Endothelial cell of umbilical vein (primary cell): ENCODE measurements around the gene EPB41L2. TPM values are rescaled to one million over a fixed set of nuclear protein-coding genes. Genes with fewer than 3 reads are reported as not detected.

ENCODE experiments used
- BruUV-seq: library from RNA; stranded (reverse); fragments of 400-500 nt; replicated peaks from 2 replicates; lab custom pipeline; 2021; lab: Mats Ljungman, UMichigan
- CTCF ChIA-PET: fragments of 300-600, 350-600 bp; sonication (Branson Sonifier 250); formaldehyde crosslinking; loops from one replicate; lab custom pipeline; 2021; ENCODE audit warnings: antibody characterized with exemption, inconsistent platforms; lab: Charles Lee
- POLR2A ChIA-PET: fragments of 300-600, 350-600 bp; sonication (Branson Sonifier 250); formaldehyde crosslinking; loops from one replicate; lab custom pipeline; 2021; ENCODE audit warnings: antibody characterized with exemption, inconsistent platforms; lab: Charles Lee
- DNase-seq: peaks from one replicate; pipeline ENCODE4 v3.0.0-alpha.2; 2011; ENCODE audit warnings: low read depth, low spot score
- FAIRE-seq: peaks from 2 replicates; lab custom pipeline; 2011; peaks lifted over from hg19 to GRCh38; lab: Jason Lieb, UNC
- H2AFZ ChIP-seq: 2 replicates; pipeline ENCODE4 v1.6.0; 2012; ENCODE audit warnings: low read depth, low read length, control low read depth, inconsistent platforms
- H3K27ac ChIP-seq: 2 replicates; pipeline ENCODE4 v1.5.1; 2011; ENCODE audit warnings: low read depth, mild to moderate bottlenecking, control low read depth, low read length, moderate library complexity; ENCODE audit not compliant: insufficient read depth
- H3K27me3 ChIP-seq, 2 experiments: 2 replicates each; pipeline versions ENCODE4 v1.6.0 to v1.6.1; 2011; ENCODE audit warnings: low read length in 2 of 2, mixed read lengths in 1 of 2; ENCODE audit not compliant: control insufficient read depth in 2 of 2, insufficient read depth in 2 of 2
- H3K36me3 ChIP-seq, 2 experiments: 2 replicates in 1 of 2; 3 replicates in 1 of 2; pipeline ENCODE4 v1.5.1; 2011; ENCODE audit warnings: low read length in 2 of 2, mild to moderate bottlenecking in 1 of 2, moderate library complexity in 1 of 2; ENCODE audit not compliant: control insufficient read depth in 2 of 2, insufficient read depth in 2 of 2; ENCODE audit errors: extremely low read depth in 1 of 2
- H3K4me1 ChIP-seq: 3 replicates; pipeline ENCODE4 v1.5.1; 2011; ENCODE audit warnings: mild to moderate bottlenecking, low read length; ENCODE audit not compliant: control insufficient read depth, insufficient read depth; ENCODE audit errors: extremely low read depth
- H3K4me2 ChIP-seq: 2 replicates; pipeline ENCODE4 v1.6.1; 2011; ENCODE audit warnings: low read length, control low read depth, mixed read lengths; ENCODE audit not compliant: insufficient read depth
- H3K4me3 ChIP-seq, 3 experiments: fragments of 200-600 bp in 1 of 3; sonication (generic), shearing (Covaris generic) in 1 of 3; replicated peaks in 1 of 3; 2 replicates each; pipeline ENCODE4 v1.5.1; 2011 to 2016; ENCODE audit warnings: control low read depth in 3 of 3, low read length in 3 of 3, mild to moderate bottlenecking in 2 of 3, inconsistent platforms in 1 of 3, low read depth in 1 of 3, moderate library complexity in 1 of 3; ENCODE audit not compliant: insufficient read depth in 1 of 3
- H3K79me2 ChIP-seq: 2 replicates; pipeline ENCODE4 v1.6.0; 2012; ENCODE audit warnings: low read length, inconsistent platforms; ENCODE audit not compliant: control insufficient read depth, insufficient read depth
- H3K9ac ChIP-seq: replicated peaks from 2 replicates; pipeline ENCODE3; 2011; ENCODE audit warnings: low read length, control low read depth; ENCODE audit not compliant: insufficient read depth; ENCODE audit errors: extremely low read depth
- H3K9me1 ChIP-seq: replicated peaks from 3 replicates; pipeline ENCODE4 v1.6.0; 2011; ENCODE audit warnings: mild to moderate bottlenecking, low read length; ENCODE audit not compliant: control insufficient read depth, insufficient read depth; ENCODE audit errors: extremely low read depth
- H3K9me3 ChIP-seq: replicated peaks from 2 replicates; pipeline ENCODE4 v1.5.1; 2012; ENCODE audit warnings: low read length, inconsistent platforms; ENCODE audit not compliant: control insufficient read depth, insufficient read depth
- H4K20me1 ChIP-seq: replicated peaks from 2 replicates; pipeline ENCODE3; 2011; ENCODE audit warnings: mild to moderate bottlenecking, low read length; ENCODE audit not compliant: control insufficient read depth, insufficient read depth; ENCODE audit errors: extremely low read depth
- EZH2 ChIP-seq: IDR thresholded peaks from 2 replicates; pipeline ENCODE4 v1.6.1; 2012; ENCODE audit warnings: borderline replicate concordance, low read depth, mild to moderate bottlenecking, moderate library complexity, low read length, inconsistent platforms; ENCODE audit not compliant: severe bottlenecking
- FOS ChIP-seq: IDR thresholded peaks from 2 replicates; pipeline ENCODE4 v1.6.1; 2011; ENCODE audit warnings: mild to moderate bottlenecking, low read length, moderate library complexity, borderline replicate concordance; ENCODE audit not compliant: insufficient read depth
- GATA2 ChIP-seq: IDR thresholded peaks from 2 replicates; pipeline ENCODE4 v1.7.0; 2011; ENCODE audit warnings: low read depth, mild to moderate bottlenecking, moderate library complexity, mixed read lengths, low read length; ENCODE audit not compliant: insufficient read length, insufficient read depth
- JUN ChIP-seq: IDR thresholded peaks from 2 replicates; pipeline ENCODE4 v1.6.1; 2011; ENCODE audit warnings: borderline replicate concordance, low read depth; ENCODE audit not compliant: insufficient read length, insufficient read depth
- MYC ChIP-seq: IDR thresholded peaks from one replicate; pipeline ENCODE4 v1.6.1; 2011; ENCODE audit warnings: mild to moderate bottlenecking, low read depth, low read length
- POLR2A ChIP-seq: IDR thresholded peaks from 2 replicates; pipeline ENCODE4 v1.6.1; 2012; ENCODE audit warnings: low read depth, mild to moderate bottlenecking, control low read depth, low read length
- POLR2AphosphoS5 ChIP-seq: IDR thresholded peaks from 2 replicates; pipeline ENCODE4 v1.6.1; 2012; ENCODE audit warnings: low read depth, mild to moderate bottlenecking, control low read depth, low read length, moderate library complexity; ENCODE audit not compliant: insufficient read depth
- dilution Hi-C: fragments of 300-500 bp; cut with MboI; formaldehyde crosslinking; loops from one replicate; pipeline ENCODE4 v1.15.0; 2019; ENCODE audit warnings: low sequenced_read_pairs; ENCODE audit not compliant: extremely low pct_ligation_motif_present
- intact Hi-C: fragments of 100-400 bp; cut with micrococcal nuclease; formaldehyde crosslinking; loops from one replicate; pipeline ENCODE4 v1.10.0; 2022
- polyA plus RNA-seq, 4 experiments: library from polyadenylated mRNA; depleted of rRNA in 3 of 4; stranded (reverse) in 3 of 4; unstranded in 1 of 4; fragments of >200 nt; gene quantifications; 2 replicates each; pipeline versions ENCODE4 v1.2.1 to v1.2.3, GENCODE V29; 2011 to 2012; ENCODE audit warnings: missing spikeins in 1 of 4
- total RNA-seq: library from RNA; stranded (reverse); gene quantifications from 2 replicates; pipeline ENCODE4 v1.2.3, GENCODE V29; 2021
- TF ChIP-seq, protein P1 (sequence below): IDR thresholded peaks from 2 replicates; pipeline ENCODE4 v1.6.1; 2011; ENCODE audit not compliant: insufficient read depth, insufficient read length
- TF ChIP-seq, protein P2 (sequence below), 2 donors: IDR thresholded peaks; 1 replicate in 1 of 2; 2 replicates in 1 of 2; pipeline ENCODE4 v1.5.1; 2011; ENCODE audit warnings: low read length in 2 of 2, mild to moderate bottlenecking in 2 of 2, moderate library complexity in 2 of 2, control low read depth in 1 of 2, inconsistent platforms in 1 of 2, low read depth in 1 of 2; ENCODE audit not compliant: insufficient read depth in 1 of 2; ENCODE audit errors: extremely low read depth in 1 of 2

EPB41L2 gene
- total and polyA plus RNA-seq, 2 donors (not counting 3 experiments of a cell fraction or from before 2014, with no cell fraction given), result 26.5 to 87.7 TPM

- intact Hi-C loops, result no loop called here
- no peak for DNase-seq
- Histone ChIP-seq H2AFZ (no peak overlapping the region), H3K4me3 (no peak overlapping the region), H3K4me2 (no peak overlapping the region), H3K79me2 (peaks cover 64% of the 10 kb centered on the region), H3K9me1 (no peaks in the 10 kb centered on the region), H3K36me3 (no peaks in the 10 kb centered on the region), H3K27ac (no peak overlapping the region), H3K9me3 (no peaks in the 10 kb centered on the region), H4K20me1 (no peaks in the 10 kb centered on the region), H3K27me3 (no peaks in the 10 kb centered on the region), H3K4me1 (peaks cover 4% of the 10 kb centered on the region), H3K9ac (no peak overlapping the region)
- dilution Hi-C loops, result no loop called here
- ChIA-PET POLR2A (no interaction called here), CTCF (interaction anchor here (0.9 to 1.2 kb wide), 2 partner anchors 20 to 142 kb away, joined by 3 read pairs; no protein-coding TSS in a partner anchor)
- no peak for FAIRE-seq
- no TSS peak for BruUV-seq
- no peak for TF ChIP-seq FOS
- TF ChIP-seq EZH2, result no peak
- TF ChIP-seq, protein P1, sequence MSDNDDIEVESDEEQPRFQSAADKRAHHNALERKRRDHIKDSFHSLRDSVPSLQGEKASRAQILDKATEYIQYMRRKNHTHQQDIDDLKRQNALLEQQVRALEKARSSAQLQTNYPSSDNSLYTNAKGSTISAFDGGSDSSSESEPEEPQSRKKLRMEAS, result no peak
- no peak for TF ChIP-seq MYC
- no peak for TF ChIP-seq POLR2A
- no peak for TF ChIP-seq POLR2AphosphoS5
Observed at GRCh38 chr6:131027326-131027725, 35.7 kb downstream of the EPB41L2 start.

- Histone ChIP-seq H3K27me3 (no peaks in the 10 kb centered on the region), H3K9ac (no peak overlapping the region), H3K79me2 (peaks cover 61% of the 10 kb centered on the region), H3K9me1 (no peaks in the 10 kb centered on the region), H3K4me2 (no peak overlapping the region), H3K4me3 (no peak overlapping the region), H4K20me1 (no peaks in the 10 kb centered on the region), H3K27ac (no peak overlapping the region), H3K4me1 (peaks cover 4% of the 10 kb centered on the region), H2AFZ (no peak overlapping the region), H3K36me3 (no peaks in the 10 kb centered on the region), H3K9me3 (no peaks in the 10 kb centered on the region)
- ChIA-PET POLR2A (no interaction called here), CTCF (interaction anchor here (0.6 to 1.1 kb wide), 4 partner anchors 13 to 141 kb away, joined by 3 to 4 read pairs (median 3); no protein-coding TSS in a partner anchor)
- TF ChIP-seq POLR2A (no peak), POLR2AphosphoS5 (no peak), GATA2 (no peak), FOS (no peak), EZH2 (no peak), MYC (no peak), JUN (no peak)
- TF ChIP-seq, protein P2, sequence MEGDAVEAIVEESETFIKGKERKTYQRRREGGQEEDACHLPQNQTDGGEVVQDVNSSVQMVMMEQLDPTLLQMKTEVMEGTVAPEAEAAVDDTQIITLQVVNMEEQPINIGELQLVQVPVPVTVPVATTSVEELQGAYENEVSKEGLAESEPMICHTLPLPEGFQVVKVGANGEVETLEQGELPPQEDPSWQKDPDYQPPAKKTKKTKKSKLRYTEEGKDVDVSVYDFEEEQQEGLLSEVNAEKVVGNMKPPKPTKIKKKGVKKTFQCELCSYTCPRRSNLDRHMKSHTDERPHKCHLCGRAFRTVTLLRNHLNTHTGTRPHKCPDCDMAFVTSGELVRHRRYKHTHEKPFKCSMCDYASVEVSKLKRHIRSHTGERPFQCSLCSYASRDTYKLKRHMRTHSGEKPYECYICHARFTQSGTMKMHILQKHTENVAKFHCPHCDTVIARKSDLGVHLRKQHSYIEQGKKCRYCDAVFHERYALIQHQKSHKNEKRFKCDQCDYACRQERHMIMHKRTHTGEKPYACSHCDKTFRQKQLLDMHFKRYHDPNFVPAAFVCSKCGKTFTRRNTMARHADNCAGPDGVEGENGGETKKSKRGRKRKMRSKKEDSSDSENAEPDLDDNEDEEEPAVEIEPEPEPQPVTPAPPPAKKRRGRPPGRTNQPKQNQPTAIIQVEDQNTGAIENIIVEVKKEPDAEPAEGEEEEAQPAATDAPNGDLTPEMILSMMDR (IDR thresholded peaks at IDR 0.05; ENCODE audit: extremely low read depth in 1 of 2, insufficient read depth in 1 of 2, low read depth in 1 of 2, low read length in 2 of 2), result no peak
- TF ChIP-seq, protein P1, result no peak
- FAIRE-seq (no peak), DNase-seq (no peak)
- BruUV-seq, result no TSS peak
- intact Hi-C loops (no loop called here), dilution Hi-C loops (no loop called here)
Observed at GRCh38 chr6:131026243-131026642, 36.8 kb downstream of the EPB41L2 start.
